A549 (cell line): ENCODE data around the gene CTNNBL1.

Source experiments
- BHLHE40 ChIP-seq: IDR thresholded peaks from 2 replicates; pipeline ENCODE4 v1.6.1; 2012; ENCODE audit warnings: low read depth, low read length, inconsistent platforms
- CBX2 ChIP-seq: fragments of 200-600 bp; sonication (generic); IDR thresholded peaks from 2 replicates; pipeline ENCODE4 v1.6.1; 2016; ENCODE audit warnings: low read depth, mild to moderate bottlenecking, borderline replicate concordance
- CEBPB ChIP-seq, 2 experiments: fragments of >200 bp in 1 of 2; sonication (Bioruptor Twin) in 1 of 2; formaldehyde crosslinking in 1 of 2; IDR thresholded peaks; 2 replicates each; pipeline ENCODE4 v1.6.1; 2012 to 2016
- CHD4 ChIP-seq: fragments of 200-600 bp; sonication (generic); IDR thresholded peaks from 2 replicates; pipeline ENCODE4 v1.6.1; 2016; ENCODE audit warnings: antibody characterized with exemption, mild to moderate bottlenecking, borderline replicate concordance
- EP300 ChIP-seq, 2 experiments: fragments of >200 bp; sonication (Bioruptor Twin); formaldehyde crosslinking; IDR thresholded peaks; 2 replicates in 1 of 2; 3 replicates in 1 of 2; pipeline ENCODE4 v1.6.1; 2016 to 2017
- ESRRA ChIP-seq: fragments of 150-350 bp; IDR thresholded peaks from 2 replicates; pipeline ENCODE4 v1.6.1; 2014; ENCODE audit warnings: mild to moderate bottlenecking, low read length, borderline replicate concordance
- NPAS2 ChIP-seq: fragments of 250-450 bp; sonication (Bioruptor Pico); IDR thresholded peaks from 2 replicates; pipeline ENCODE4 v1.8.0; 2022; ENCODE audit warnings: mild to moderate bottlenecking, moderate library complexity, borderline replicate concordance
- POLR2A ChIP-seq: IDR thresholded peaks from 2 replicates; pipeline ENCODE4 v1.6.1; 2012; ENCODE audit warnings: mild to moderate bottlenecking, low read length
- RARB ChIP-seq: fragments of 250-450 bp; sonication (Bioruptor Pico); IDR thresholded peaks from 2 replicates; pipeline ENCODE4 v1.8.0; 2021; ENCODE audit warnings: mild to moderate bottlenecking, moderate library complexity
- SMC3 ChIP-seq: fragments of >200 bp; sonication (Bioruptor Twin); formaldehyde crosslinking; IDR thresholded peaks from 3 replicates; pipeline ENCODE4 v1.6.1; 2018; ENCODE audit warnings: inconsistent platforms
- ZFP36 ChIP-seq: fragments of 450-650 bp; IDR thresholded peaks from 2 replicates; pipeline ENCODE4 v1.6.1; 2014; ENCODE audit warnings: borderline replicate concordance; ENCODE audit not compliant: partially characterized antibody
- TF ChIP-seq, protein P1 (sequence below): IDR thresholded peaks from 2 replicates; pipeline ENCODE4 v1.6.1; 2012; ENCODE audit warnings: low read depth, borderline replicate concordance
- TF ChIP-seq, protein P2 (sequence below): fragments of >200 bp; sonication (Bioruptor Twin); formaldehyde crosslinking; IDR thresholded peaks from 3 replicates; pipeline ENCODE4 v1.5.1; 2016
- TF ChIP-seq, protein P3 (sequence below): fragments of 200-600 bp; sonication (generic); IDR thresholded peaks from 2 replicates; pipeline ENCODE4 v1.6.1; 2016; ENCODE audit warnings: antibody characterized with exemption, mild to moderate bottlenecking, moderate library complexity

DNA sequence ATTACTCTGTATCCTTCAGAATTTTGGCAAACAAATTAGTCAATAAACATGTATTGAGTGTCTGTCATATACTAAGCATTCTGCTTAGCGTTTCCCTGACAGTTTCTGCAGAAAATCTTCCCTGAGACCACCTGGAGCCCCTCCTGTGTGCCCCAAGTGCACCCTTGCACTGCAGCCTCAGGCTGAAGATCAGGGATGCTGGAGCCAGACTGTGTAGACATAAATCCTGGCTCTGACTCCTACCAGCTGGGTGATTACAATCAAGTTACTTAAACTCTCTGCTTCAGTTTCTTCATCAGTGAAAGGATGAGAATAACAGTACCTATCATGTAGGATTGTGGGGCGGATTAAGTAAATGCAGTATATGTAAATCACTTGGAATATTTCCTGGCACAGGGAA, 155.7 kb downstream of the CTNNBL1 start:
- TF ChIP-seq, protein P1, sequence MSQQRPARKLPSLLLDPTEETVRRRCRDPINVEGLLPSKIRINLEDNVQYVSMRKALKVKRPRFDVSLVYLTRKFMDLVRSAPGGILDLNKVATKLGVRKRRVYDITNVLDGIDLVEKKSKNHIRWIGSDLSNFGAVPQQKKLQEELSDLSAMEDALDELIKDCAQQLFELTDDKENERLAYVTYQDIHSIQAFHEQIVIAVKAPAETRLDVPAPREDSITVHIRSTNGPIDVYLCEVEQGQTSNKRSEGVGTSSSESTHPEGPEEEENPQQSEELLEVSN = no peak
- TF ChIP-seq POLR2A (no peak), EP300 (IDR thresholded peaks at IDR 0.05) (no peak), RARB (no peak), BHLHE40 (no peak), SMC3 (no peak), ESRRA (no peak), NPAS2 (no peak), CEBPB (IDR thresholded peaks at IDR 0.05) (no peak), CBX2 (no peak), ZFP36 (no peak), CHD4 (no peak)
- TF ChIP-seq, protein P2, sequence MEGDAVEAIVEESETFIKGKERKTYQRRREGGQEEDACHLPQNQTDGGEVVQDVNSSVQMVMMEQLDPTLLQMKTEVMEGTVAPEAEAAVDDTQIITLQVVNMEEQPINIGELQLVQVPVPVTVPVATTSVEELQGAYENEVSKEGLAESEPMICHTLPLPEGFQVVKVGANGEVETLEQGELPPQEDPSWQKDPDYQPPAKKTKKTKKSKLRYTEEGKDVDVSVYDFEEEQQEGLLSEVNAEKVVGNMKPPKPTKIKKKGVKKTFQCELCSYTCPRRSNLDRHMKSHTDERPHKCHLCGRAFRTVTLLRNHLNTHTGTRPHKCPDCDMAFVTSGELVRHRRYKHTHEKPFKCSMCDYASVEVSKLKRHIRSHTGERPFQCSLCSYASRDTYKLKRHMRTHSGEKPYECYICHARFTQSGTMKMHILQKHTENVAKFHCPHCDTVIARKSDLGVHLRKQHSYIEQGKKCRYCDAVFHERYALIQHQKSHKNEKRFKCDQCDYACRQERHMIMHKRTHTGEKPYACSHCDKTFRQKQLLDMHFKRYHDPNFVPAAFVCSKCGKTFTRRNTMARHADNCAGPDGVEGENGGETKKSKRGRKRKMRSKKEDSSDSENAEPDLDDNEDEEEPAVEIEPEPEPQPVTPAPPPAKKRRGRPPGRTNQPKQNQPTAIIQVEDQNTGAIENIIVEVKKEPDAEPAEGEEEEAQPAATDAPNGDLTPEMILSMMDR = no peak
- TF ChIP-seq, protein P3, sequence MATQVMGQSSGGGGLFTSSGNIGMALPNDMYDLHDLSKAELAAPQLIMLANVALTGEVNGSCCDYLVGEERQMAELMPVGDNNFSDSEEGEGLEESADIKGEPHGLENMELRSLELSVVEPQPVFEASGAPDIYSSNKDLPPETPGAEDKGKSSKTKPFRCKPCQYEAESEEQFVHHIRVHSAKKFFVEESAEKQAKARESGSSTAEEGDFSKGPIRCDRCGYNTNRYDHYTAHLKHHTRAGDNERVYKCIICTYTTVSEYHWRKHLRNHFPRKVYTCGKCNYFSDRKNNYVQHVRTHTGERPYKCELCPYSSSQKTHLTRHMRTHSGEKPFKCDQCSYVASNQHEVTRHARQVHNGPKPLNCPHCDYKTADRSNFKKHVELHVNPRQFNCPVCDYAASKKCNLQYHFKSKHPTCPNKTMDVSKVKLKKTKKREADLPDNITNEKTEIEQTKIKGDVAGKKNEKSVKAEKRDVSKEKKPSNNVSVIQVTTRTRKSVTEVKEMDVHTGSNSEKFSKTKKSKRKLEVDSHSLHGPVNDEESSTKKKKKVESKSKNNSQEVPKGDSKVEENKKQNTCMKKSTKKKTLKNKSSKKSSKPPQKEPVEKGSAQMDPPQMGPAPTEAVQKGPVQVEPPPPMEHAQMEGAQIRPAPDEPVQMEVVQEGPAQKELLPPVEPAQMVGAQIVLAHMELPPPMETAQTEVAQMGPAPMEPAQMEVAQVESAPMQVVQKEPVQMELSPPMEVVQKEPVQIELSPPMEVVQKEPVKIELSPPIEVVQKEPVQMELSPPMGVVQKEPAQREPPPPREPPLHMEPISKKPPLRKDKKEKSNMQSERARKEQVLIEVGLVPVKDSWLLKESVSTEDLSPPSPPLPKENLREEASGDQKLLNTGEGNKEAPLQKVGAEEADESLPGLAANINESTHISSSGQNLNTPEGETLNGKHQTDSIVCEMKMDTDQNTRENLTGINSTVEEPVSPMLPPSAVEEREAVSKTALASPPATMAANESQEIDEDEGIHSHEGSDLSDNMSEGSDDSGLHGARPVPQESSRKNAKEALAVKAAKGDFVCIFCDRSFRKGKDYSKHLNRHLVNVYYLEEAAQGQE = no peak
